Measurements from ENCODE around the gene PRDM8.
"Not testable (repeated sequence)": the region's sequence is repeated elsewhere in the genome, so short reads cannot be mapped to it uniquely, and the experiment has no call there.

PRDM8 gene

GRCh38 chr4:80237992-80238391 lies 40.7 kb downstream of the PRDM8 start:
- Mint-ChIP-seq H3K27ac (no peak overlapping the region), H3K4me1 (no peaks in the 10 kb centered on the region), H3K4me3 (no peak overlapping the region), H3K9me3 (no peaks in the 10 kb centered on the region), H3K27me3 (ENCODE audit: low read depth, poor library complexity) (peaks cover 15% of the 10 kb centered on the region), H3K36me3 (ENCODE audit: low read depth) (no peaks in the 10 kb centered on the region)
- TF ChIP-seq CTCF (IDR thresholded peaks at IDR 0.05), result no peak
- DNase-seq, result no peak

- DNase-seq, result no peak
- H3K27ac Mint-ChIP-seq, result no peak overlapping the region
- no peaks in the 10 kb centered on the region for H3K9me3 Mint-ChIP-seq
- no peak overlapping the region for H3K4me3 Mint-ChIP-seq
- no peaks in the 10 kb centered on the region for H3K4me1 Mint-ChIP-seq
- peaks cover 14% of the 10 kb centered on the region for H3K27me3 Mint-ChIP-seq (ENCODE audit: low read depth, poor library complexity)
- no peaks in the 10 kb centered on the region for H3K36me3 Mint-ChIP-seq (ENCODE audit: low read depth)
- no peak for TF ChIP-seq CTCF (IDR thresholded peaks at IDR 0.05)
Measured at GRCh38 chr4:80239480-80240150, 42.3 kb downstream of the PRDM8 start.

GRCh38 chr4:80240976-80241375 lies 43.7 kb downstream of the PRDM8 start:
- peaks cover 18% of the 10 kb centered on the region for H3K27me3 Mint-ChIP-seq (ENCODE audit: low read depth, poor library complexity)
- no peak for DNase-seq
- no peak overlapping the region for H3K4me3 Mint-ChIP-seq
- H3K27ac Mint-ChIP-seq, result no peak overlapping the region
- no peaks in the 10 kb centered on the region for H3K9me3 Mint-ChIP-seq
- H3K36me3 Mint-ChIP-seq (ENCODE audit: low read depth), result no peaks in the 10 kb centered on the region
- H3K4me1 Mint-ChIP-seq, result no peaks in the 10 kb centered on the region
- no peak for TF ChIP-seq CTCF (IDR thresholded peaks at IDR 0.05)

DNA sequence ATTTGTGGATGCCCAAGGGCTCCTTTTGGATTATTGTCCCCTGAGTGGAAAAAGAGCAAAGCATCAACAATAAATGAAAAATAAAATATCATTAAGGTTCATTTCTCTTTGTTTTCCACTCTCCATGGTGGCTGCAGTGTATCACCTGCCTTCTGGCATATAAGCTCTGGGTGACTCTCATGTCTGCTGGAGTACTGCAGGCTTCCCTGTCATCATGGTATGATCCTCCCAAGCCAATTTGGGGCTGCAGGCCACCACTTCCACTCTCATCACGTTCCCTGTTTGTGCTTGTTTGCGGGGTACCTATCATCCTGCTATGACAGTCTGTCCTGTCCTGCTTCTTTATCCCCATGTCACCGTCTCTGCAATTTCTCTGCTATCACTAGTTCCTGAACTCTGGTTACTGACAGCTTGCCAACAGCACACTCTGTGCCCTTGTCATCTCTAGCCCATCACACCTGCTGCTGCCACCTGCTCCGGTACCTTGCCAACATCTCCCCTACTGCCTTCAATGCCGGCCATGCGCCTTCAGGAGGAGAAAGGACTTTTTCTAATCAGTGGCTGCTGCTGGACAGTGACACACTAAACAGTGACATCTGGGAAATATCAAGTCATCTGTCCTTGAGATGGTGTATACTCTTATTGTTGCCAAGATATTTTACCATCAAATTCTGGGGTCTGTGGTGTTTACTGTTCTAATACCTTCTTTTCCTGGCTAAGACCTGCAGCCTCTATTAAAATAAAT lies 46.1 kb downstream of the PRDM8 start:
- DNase-seq, result no peak
- Mint-ChIP-seq H3K9me3 (no peaks in the 10 kb centered on the region), H3K27ac (no peak overlapping the region), H3K36me3 (ENCODE audit: low read depth) (no peaks in the 10 kb centered on the region), H3K4me3 (no peak overlapping the region), H3K27me3 (ENCODE audit: low read depth, poor library complexity) (peaks cover 31% of the 10 kb centered on the region), H3K4me1 (no peaks in the 10 kb centered on the region)
- no peak for TF ChIP-seq CTCF (IDR thresholded peaks at IDR 0.05)

- not testable (repeated sequence) for H3K36me3 Mint-ChIP-seq (ENCODE audit: low read depth); H3K27ac Mint-ChIP-seq; H3K9me3 Mint-ChIP-seq; DNase-seq; H3K4me3 Mint-ChIP-seq; H3K4me1 Mint-ChIP-seq
- peaks cover 40% of the 10 kb centered on the region for H3K27me3 Mint-ChIP-seq (ENCODE audit: low read depth, poor library complexity)
Measured at GRCh38 chr4:80247484-80247883, 50.2 kb downstream of the PRDM8 start.

DNA sequence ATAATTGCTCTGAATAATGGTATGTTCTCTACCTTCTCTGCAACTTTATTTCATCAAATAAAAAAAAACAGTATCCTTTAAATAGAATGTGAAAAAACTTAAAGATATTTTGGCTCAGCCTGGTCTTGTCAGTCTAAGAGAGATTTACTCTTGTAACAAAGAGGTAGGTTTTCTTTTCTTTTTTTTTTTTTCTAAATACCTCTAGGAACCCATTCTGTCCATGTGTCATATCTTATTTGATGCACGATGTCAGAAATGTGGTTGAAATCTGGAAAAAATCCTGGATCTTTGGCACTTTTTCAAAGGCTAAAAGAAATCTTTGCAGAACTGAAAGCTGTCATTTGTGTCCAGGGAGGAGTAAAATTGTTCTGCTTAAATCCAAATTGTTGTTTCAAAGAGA lies 51.8 kb downstream of the PRDM8 start:
- DNase-seq, result no peak
- Mint-ChIP-seq H3K9me3 (no peaks in the 10 kb centered on the region), H3K27me3 (ENCODE audit: low read depth, poor library complexity) (peaks cover 34% of the 10 kb centered on the region), H3K4me1 (no peaks in the 10 kb centered on the region), H3K36me3 (ENCODE audit: low read depth) (no peaks in the 10 kb centered on the region), H3K4me3 (no peak overlapping the region), H3K27ac (no peak overlapping the region)
- TF ChIP-seq CTCF (IDR thresholded peaks at IDR 0.05), result no peak

Data from nephron progenitor cell (in vitro differentiated cells).